Stimulated activated naive CD4-positive, alpha-beta T cell (primary cell): ENCODE data around the gene LAMB1.

Experiments
- DNase-seq, 6 experiments: peaks; one replicate each; lab custom pipeline; 2025; lab: John Stamatoyannopoulos, UW

LAMB1 gene

GRCh38 chr7:107877731-107878382 lies 125.1 kb downstream of the LAMB1 start:
- DNase-seq: no peak

DNA sequence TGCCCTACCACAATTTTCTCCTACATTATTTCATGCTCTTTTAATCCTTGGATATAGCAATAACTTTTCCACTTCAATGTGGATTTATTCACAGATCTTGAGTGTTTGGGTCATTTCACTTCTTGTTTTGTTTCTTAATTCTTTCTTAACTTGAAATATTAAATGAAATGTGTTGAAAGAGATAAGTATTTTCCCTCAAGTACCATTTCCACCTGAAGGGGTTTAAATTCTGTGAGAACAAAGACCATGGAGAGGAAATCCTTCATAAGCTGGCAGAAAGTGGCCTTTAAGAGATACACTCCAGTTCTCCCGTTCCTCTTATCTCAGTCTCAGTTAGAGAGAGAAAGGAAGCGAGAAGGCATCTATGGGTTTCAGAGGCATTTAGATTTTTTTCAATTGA lies 126.0 kb downstream of the LAMB1 start:
- DNase-seq: no peak

DNA sequence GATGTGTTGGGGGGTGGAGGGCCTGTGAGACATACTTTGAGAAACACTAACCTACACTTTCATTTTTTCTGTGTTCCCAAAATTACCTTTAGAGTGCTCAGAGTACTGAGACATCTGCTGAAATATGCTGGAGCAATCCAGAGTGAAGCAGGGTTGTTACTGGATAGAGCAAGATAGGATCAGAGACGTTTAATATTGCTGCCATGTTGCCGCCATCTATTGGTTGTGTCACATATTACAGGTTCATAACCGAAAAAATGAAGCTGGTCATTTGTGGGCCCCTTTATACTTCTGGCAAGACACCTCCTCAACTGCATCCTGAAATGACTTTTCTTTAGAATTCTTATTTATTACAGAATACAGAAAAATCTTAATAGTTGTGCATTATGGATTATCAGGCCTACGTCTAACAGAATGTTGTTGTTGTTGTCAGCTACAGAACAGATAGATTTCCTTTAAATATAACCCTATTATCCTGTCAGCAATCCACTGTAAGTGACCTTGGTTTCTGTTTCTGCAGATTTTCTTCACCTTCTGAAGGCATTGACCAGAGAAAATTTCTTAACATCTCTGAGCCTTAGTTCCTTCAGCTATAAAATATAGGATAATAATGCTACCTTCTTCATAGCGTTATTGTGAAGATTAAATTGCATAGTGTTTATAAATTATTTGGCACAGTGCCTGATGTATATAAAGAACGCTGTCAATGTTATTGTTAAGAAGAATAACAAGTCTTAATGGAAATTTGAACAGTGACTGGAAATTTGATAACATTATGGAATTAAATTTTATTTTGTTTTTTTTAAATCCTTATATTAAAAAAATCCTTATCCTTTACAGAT lies 128.1 kb downstream of the LAMB1 start:
- DNase-seq: peak in 3 of 6 experiments; percentile 17 to 56 (median 41)

- no peak for DNase-seq
These were observed 128.8 kb downstream of the LAMB1 start for GRCh38 chr7:107874111-107874510.
